HL-60 (cell line): ENCODE measurements around the gene AP2A2.

Source experiments
- DNase-seq, 2 experiments: peaks; one replicate each; pipeline ENCODE4 v3.0.0-alpha.2; 2010 to 2020; ENCODE audit warnings: low read depth in 1 of 2, low spot score in 1 of 2
- H3K27ac ChIP-seq: fragments of 250-450 bp; sonication (Bioruptor Pico); replicated peaks from 2 replicates; pipeline ENCODE4 v1.5.1; 2020; ENCODE audit warnings: mild to moderate bottlenecking, moderate library complexity
- H3K27me3 ChIP-seq: fragments of 250-450 bp; sonication (Bioruptor Pico); 2 replicates; pipeline ENCODE4 v1.5.1; 2021; ENCODE audit warnings: mild to moderate bottlenecking, moderate library complexity; ENCODE audit not compliant: insufficient read depth, poor library complexity, severe bottlenecking
- H3K4me3 ChIP-seq: replicated peaks from 2 replicates; pipeline ENCODE4 v1.5.1; 2011; ENCODE audit warnings: mild to moderate bottlenecking, control low read depth, low read length; ENCODE audit not compliant: insufficient read depth
- GABPA ChIP-seq: IDR thresholded peaks from 2 replicates; pipeline ENCODE4 v1.6.1; 2012; ENCODE audit warnings: low read depth
- POLR2AphosphoS5 ChIP-seq: IDR thresholded peaks from 2 replicates; pipeline ENCODE4 v1.6.1; 2012; ENCODE audit warnings: low read depth
- SPI1 ChIP-seq: IDR thresholded peaks from 2 replicates; pipeline ENCODE4 v1.6.1; 2012; ENCODE audit warnings: low read depth, mild to moderate bottlenecking, borderline replicate concordance
- TF ChIP-seq, protein P1 (sequence below): IDR thresholded peaks from one replicate; pipeline ENCODE4 v1.5.1; 2011; ENCODE audit warnings: low read length, control low read depth, inconsistent platforms; ENCODE audit not compliant: insufficient read depth
- TF ChIP-seq, protein P2 (sequence below): IDR thresholded peaks from 2 replicates; pipeline ENCODE4 v1.6.1; 2012; ENCODE audit warnings: low read depth; ENCODE audit not compliant: insufficient replicate concordance

The AP2A2 gene

DNA sequence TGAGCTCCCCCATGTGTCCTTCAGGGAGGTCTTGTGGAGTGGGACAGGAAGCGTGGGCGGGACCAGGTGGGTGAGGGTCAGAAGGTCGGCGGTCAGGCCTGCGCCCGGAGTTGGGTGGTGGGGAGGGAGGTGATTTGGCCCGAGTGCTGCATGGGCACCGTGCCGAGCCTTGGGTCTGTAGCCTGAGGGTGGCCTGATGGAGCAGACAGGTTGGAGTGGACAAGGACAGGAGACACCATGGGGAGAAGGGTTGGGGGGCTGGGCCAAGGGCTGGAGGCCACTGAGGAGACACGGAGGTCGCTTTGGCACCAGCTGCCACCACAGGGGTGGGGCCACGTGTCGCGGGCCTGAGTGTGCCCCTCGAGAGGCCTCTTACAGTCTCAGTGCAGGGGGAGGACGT, 53.1 kb downstream of the AP2A2 start:
- no peak for TF ChIP-seq SPI1
- no peak for TF ChIP-seq POLR2AphosphoS5
- TF ChIP-seq, protein P1, sequence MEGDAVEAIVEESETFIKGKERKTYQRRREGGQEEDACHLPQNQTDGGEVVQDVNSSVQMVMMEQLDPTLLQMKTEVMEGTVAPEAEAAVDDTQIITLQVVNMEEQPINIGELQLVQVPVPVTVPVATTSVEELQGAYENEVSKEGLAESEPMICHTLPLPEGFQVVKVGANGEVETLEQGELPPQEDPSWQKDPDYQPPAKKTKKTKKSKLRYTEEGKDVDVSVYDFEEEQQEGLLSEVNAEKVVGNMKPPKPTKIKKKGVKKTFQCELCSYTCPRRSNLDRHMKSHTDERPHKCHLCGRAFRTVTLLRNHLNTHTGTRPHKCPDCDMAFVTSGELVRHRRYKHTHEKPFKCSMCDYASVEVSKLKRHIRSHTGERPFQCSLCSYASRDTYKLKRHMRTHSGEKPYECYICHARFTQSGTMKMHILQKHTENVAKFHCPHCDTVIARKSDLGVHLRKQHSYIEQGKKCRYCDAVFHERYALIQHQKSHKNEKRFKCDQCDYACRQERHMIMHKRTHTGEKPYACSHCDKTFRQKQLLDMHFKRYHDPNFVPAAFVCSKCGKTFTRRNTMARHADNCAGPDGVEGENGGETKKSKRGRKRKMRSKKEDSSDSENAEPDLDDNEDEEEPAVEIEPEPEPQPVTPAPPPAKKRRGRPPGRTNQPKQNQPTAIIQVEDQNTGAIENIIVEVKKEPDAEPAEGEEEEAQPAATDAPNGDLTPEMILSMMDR = no peak
- TF ChIP-seq GABPA = no peak
- Histone ChIP-seq H3K27ac (no peak overlapping the region), H3K4me3 (no peak overlapping the region), H3K27me3 (no peaks in the 10 kb centered on the region)
- no peak for DNase-seq

DNA sequence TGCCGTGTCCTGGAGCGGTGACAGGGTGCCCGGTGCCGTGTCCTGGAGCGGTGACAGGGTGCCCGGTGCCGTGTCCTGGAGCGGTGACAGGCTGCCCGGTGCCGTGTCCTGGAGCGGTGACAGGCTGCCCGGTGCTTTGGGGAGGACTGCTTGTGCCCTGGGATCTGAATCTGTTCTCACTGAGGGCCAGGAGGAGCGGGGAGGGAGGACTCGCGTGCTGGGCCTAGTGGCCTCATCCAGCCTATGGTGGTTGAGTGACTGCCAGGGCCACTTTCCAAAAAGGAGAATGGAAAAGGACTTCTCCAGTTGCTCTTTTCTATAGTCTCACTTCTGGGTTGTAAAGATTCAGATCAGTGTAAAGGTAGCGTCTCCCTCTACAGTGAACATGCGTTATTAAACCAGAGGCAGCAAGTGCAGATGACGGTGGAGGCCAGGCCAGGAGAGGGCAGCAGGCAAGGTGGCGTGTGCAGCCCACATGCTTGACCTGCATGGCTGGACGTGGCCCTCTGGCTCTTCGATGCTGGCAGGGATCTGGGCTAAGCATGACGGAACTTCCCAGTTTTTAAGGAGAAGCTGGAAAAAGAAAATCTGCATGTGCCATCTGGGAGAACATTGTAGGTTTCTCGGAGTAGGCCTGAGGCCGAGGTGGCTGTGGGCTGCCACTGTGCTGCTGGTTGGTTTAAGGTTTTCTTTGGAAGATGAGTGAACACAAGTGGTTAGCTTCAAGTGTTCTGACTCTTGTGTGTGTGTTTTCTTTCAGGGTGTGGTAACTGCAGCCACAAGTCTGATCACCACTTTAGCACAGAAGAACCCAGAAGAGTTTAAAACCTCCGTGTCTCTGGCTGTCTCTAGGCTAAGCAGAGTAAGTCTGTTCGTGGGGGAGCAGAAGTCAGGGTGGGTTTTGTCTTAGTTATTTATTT, 55.0 kb downstream of the AP2A2 start:
- Histone ChIP-seq H3K27ac (no peak overlapping the region), H3K4me3 (no peak overlapping the region), H3K27me3 (no peaks in the 10 kb centered on the region)
- DNase-seq = no peak
- no peak for TF ChIP-seq POLR2AphosphoS5
- TF ChIP-seq SPI1 = no peak
- TF ChIP-seq, protein P1 = no peak
- no peak for TF ChIP-seq GABPA
- TF ChIP-seq, protein P2, sequence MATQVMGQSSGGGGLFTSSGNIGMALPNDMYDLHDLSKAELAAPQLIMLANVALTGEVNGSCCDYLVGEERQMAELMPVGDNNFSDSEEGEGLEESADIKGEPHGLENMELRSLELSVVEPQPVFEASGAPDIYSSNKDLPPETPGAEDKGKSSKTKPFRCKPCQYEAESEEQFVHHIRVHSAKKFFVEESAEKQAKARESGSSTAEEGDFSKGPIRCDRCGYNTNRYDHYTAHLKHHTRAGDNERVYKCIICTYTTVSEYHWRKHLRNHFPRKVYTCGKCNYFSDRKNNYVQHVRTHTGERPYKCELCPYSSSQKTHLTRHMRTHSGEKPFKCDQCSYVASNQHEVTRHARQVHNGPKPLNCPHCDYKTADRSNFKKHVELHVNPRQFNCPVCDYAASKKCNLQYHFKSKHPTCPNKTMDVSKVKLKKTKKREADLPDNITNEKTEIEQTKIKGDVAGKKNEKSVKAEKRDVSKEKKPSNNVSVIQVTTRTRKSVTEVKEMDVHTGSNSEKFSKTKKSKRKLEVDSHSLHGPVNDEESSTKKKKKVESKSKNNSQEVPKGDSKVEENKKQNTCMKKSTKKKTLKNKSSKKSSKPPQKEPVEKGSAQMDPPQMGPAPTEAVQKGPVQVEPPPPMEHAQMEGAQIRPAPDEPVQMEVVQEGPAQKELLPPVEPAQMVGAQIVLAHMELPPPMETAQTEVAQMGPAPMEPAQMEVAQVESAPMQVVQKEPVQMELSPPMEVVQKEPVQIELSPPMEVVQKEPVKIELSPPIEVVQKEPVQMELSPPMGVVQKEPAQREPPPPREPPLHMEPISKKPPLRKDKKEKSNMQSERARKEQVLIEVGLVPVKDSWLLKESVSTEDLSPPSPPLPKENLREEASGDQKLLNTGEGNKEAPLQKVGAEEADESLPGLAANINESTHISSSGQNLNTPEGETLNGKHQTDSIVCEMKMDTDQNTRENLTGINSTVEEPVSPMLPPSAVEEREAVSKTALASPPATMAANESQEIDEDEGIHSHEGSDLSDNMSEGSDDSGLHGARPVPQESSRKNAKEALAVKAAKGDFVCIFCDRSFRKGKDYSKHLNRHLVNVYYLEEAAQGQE = no peak

DNA sequence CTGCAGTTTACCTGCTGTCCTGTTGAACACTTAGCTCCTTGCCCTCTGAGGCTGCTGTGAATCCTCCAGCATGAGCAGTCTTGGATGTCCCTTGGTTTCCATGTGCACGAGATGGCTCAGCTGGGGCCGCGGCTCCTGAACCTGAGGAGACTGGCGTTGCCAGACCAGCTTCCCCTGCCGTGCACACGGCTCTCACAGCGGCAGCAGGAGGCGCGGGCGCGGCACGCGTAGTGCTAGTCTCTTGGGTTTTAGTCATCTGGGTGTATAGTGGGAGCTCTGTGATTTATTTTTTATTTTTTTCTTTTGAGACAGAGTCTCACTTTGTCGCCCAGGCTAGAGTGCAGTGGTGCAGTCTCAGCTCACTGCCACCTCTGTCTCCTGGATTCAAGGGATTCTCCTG, 56.1 kb downstream of the AP2A2 start:
- Histone ChIP-seq H3K4me3 (no peak overlapping the region), H3K27me3 (no peaks in the 10 kb centered on the region), H3K27ac (no peak overlapping the region)
- no peak for DNase-seq
- TF ChIP-seq POLR2AphosphoS5 = no peak
- no peak for TF ChIP-seq GABPA
- TF ChIP-seq, protein P2 = no peak
- no peak for TF ChIP-seq SPI1
- TF ChIP-seq, protein P1 = no peak
